Gastrocnemius medialis (tissue), 4 donors: ENCODE results near the gene SGSM2.

Experiments
- POLR2A ChIP-seq, 2 donors: fragments of 450-650 bp; IDR thresholded peaks; one replicate each; pipeline ENCODE4 v1.6.1; 2017; ENCODE audit warnings: antibody characterized with exemption in 2 of 2, mild to moderate bottlenecking in 2 of 2, moderate library complexity in 2 of 2
- TF ChIP-seq, protein P1 (sequence below), 5 experiments: fragments of 450-650 bp in 3 of 5; fragments of 200-600 bp in 2 of 5; sonication (generic) in 2 of 5; IDR thresholded peaks in 4 of 5; conservative IDR thresholded peaks in 1 of 5; 1 replicate in 4 of 5; 2 replicates in 1 of 5; pipeline ENCODE4 v1.5.1; 2016 to 2019; ENCODE audit warnings: antibody characterized with exemption in 5 of 5, mild to moderate bottlenecking in 3 of 5, moderate library complexity in 3 of 5

DNA sequence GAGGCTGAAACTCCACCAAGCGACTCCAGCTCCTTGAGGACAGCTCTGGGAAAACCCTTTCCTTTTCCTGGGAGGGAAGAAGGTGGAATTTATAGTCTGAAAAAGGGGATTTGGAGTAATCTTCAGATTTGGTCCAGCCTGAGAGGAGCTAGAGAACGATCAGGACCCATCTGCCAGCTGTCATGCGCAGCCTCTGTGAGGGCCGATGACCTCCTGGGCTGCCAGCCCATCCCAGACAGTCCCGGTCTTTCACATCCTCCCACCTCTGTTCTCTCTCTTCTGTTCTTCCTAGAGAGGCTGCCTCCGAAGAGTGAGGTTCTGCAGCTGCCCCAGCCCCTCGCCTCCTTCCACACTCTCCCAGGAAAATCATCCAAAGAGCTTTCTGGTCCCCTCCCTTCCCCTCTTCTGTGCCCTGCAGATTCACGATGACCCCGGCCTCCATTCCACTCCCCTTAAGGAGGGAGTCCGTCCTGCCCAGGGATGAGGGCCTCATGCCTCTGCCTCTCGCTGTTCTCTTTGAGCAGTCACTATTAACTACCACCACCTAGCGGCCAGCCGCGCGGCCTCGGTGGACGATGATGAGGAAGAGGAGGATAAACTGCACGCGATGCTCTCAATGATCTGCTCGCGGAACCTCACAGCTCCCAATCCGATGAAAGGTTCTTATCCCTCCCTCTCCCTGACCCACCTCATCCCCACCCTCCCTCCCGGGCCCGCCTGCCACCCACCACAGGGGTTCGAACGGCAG lies 29.6 kb downstream of the SGSM2 start:
- no peak for TF ChIP-seq POLR2A (IDR thresholded peaks at IDR 0.05)
- TF ChIP-seq, protein P1, sequence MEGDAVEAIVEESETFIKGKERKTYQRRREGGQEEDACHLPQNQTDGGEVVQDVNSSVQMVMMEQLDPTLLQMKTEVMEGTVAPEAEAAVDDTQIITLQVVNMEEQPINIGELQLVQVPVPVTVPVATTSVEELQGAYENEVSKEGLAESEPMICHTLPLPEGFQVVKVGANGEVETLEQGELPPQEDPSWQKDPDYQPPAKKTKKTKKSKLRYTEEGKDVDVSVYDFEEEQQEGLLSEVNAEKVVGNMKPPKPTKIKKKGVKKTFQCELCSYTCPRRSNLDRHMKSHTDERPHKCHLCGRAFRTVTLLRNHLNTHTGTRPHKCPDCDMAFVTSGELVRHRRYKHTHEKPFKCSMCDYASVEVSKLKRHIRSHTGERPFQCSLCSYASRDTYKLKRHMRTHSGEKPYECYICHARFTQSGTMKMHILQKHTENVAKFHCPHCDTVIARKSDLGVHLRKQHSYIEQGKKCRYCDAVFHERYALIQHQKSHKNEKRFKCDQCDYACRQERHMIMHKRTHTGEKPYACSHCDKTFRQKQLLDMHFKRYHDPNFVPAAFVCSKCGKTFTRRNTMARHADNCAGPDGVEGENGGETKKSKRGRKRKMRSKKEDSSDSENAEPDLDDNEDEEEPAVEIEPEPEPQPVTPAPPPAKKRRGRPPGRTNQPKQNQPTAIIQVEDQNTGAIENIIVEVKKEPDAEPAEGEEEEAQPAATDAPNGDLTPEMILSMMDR (IDR thresholded peaks at IDR 0.05 in 4 of 5, conservative IDR thresholded peaks at IDR 0.05 in 1 of 5): no peak
